Measurements from ENCODE around the gene PIEZO1. TPM values are rescaled to one million over a fixed set of nuclear protein-coding genes. Genes with fewer than 3 reads are reported as not detected.

The PIEZO1 gene
- total and polyA plus RNA-seq, 9 of the 15 experiments (the other 6 are each of a cell fraction or from before 2014, with no cell fraction given): 3.6 to 432 (median 131) TPM

DNA sequence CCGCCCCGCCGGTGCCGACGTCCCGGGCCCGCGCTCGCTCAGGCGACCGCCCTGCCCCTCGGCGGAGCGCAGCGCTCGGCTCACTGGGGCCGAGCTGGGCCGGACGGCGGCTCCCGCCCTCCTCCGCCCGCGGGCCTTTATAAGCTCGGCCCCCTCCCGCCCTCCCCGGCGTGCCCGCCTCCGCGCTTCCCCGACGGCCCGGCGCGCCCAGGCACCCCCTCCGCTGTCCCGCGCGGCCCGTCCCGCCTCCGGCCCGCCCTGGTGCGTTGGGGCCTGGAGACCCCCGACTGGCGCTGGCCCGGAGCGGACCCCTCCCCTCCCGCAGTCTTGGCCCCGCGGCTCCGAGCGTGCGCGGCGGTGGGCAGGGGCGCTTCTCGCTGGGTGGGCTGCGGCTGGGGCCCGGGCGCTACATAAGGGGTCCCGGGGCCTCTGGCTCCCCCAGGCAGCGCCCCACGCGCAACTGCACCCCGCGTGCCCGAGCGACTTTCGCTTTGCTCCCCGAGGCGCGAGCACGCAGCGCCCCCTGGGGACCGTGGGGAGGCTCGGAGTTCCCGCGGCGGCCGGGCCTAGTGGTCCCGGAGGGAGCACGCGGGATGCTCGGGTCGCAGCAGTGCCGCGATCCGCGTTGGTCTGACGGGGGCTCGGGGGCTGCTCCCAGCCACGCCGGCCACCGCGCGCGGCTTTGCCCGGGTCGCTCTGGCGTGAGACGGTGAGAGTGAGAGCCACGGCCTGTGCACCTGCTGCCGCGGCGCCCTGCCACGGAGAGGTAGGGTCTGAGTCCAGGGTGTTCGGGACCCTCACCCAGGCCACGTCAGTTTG lies at the start of gene PIEZO1 (continued):
- TF ChIP-seq, protein P1, sequence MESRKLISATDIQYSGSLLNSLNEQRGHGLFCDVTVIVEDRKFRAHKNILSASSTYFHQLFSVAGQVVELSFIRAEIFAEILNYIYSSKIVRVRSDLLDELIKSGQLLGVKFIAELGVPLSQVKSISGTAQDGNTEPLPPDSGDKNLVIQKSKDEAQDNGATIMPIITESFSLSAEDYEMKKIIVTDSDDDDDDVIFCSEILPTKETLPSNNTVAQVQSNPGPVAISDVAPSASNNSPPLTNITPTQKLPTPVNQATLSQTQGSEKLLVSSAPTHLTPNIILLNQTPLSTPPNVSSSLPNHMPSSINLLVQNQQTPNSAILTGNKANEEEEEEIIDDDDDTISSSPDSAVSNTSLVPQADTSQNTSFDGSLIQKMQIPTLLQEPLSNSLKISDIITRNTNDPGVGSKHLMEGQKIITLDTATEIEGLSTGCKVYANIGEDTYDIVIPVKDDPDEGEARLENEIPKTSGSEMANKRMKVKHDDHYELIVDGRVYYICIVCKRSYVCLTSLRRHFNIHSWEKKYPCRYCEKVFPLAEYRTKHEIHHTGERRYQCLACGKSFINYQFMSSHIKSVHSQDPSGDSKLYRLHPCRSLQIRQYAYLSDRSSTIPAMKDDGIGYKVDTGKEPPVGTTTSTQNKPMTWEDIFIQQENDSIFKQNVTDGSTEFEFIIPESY (CRISPR knock-in tag; IDR thresholded peaks at IDR 0.05): peak; percentile 97
- TF ChIP-seq TCFL5 (CRISPR knock-in tag; conservative IDR thresholded peaks at IDR 0.05) (no peak), SNRNP70 (optimal IDR thresholded peaks at IDR 0.05; ENCODE audit: low read depth, low read length) (no peak), CBFB (CRISPR knock-in tag; IDR thresholded peaks at IDR 0.05) (peak; percentile 87; the same call in 1 of the 2 replicates), ESRRB (CRISPR knock-in tag; IDR thresholded peaks at IDR 0.05; ENCODE audit: borderline replicate concordance) (no peak), EWSR1 (IDR thresholded peaks at IDR 0.05; ENCODE audit: borderline replicate concordance, low read depth, partially characterized antibody) (no peak), ZNF184 (CRISPR knock-in tag; IDR thresholded peaks at IDR 0.05) (no peak), CREBBP (IDR thresholded peaks at IDR 0.05; ENCODE audit: low read depth, low read length) (no peak), ESRRA (IDR thresholded peaks at IDR 0.05; ENCODE audit: borderline replicate concordance, low read depth) (peak; percentile 68), ZNF146 (CRISPR knock-in tag; IDR thresholded peaks at IDR 0.05; ENCODE audit: unreplicated experiment) (no peak), HIVEP1 (CRISPR knock-in tag; IDR thresholded peaks at IDR 0.05) (no peak), NR2F6 (CRISPR knock-in tag; IDR thresholded peaks at IDR 0.05) (no peak), HDAC2 (IDR thresholded peaks at IDR 0.05) (peak; percentile 62; the same call in 1 of the 2 replicates), EGR1 (conservative IDR thresholded peaks at IDR 0.05) (no peak; the same call in 1 of the 2 replicates)
- TF ChIP-seq, protein P2, sequence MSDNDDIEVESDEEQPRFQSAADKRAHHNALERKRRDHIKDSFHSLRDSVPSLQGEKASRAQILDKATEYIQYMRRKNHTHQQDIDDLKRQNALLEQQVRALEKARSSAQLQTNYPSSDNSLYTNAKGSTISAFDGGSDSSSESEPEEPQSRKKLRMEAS (CRISPR knock-in tag; IDR thresholded peaks at IDR 0.05): peak; percentile 98
- TF ChIP-seq, protein P3, sequence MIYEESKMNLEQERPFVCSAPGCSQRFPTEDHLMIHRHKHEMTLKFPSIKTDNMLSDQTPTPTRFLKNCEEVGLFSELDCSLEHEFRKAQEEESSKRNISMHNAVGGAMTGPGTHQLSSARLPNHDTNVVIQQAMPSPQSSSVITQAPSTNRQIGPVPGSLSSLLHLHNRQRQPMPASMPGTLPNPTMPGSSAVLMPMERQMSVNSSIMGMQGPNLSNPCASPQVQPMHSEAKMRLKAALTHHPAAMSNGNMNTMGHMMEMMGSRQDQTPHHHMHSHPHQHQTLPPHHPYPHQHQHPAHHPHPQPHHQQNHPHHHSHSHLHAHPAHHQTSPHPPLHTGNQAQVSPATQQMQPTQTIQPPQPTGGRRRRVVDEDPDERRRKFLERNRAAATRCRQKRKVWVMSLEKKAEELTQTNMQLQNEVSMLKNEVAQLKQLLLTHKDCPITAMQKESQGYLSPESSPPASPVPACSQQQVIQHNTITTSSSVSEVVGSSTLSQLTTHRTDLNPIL (CRISPR knock-in tag; IDR thresholded peaks at IDR 0.05): no peak
- TF ChIP-seq, protein P4, sequence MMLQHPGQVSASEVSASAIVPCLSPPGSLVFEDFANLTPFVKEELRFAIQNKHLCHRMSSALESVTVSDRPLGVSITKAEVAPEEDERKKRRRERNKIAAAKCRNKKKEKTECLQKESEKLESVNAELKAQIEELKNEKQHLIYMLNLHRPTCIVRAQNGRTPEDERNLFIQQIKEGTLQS (IDR thresholded peaks at IDR 0.05): no peak
- TF ChIP-seq, protein P4 (CRISPR knock-in tag; conservative IDR thresholded peaks at IDR 0.05): no peak; the same call in none of the 2 replicates
- TF ChIP-seq, protein P5, sequence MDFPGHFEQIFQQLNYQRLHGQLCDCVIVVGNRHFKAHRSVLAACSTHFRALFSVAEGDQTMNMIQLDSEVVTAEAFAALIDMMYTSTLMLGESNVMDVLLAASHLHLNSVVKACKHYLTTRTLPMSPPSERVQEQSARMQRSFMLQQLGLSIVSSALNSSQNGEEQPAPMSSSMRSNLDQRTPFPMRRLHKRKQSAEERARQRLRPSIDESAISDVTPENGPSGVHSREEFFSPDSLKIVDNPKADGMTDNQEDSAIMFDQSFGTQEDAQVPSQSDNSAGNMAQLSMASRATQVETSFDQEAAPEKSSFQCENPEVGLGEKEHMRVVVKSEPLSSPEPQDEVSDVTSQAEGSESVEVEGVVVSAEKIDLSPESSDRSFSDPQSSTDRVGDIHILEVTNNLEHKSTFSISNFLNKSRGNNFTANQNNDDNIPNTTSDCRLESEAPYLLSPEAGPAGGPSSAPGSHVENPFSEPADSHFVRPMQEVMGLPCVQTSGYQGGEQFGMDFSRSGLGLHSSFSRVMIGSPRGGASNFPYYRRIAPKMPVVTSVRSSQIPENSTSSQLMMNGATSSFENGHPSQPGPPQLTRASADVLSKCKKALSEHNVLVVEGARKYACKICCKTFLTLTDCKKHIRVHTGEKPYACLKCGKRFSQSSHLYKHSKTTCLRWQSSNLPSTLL (IDR thresholded peaks at IDR 0.05): no peak
- TF ChIP-seq, protein P6, sequence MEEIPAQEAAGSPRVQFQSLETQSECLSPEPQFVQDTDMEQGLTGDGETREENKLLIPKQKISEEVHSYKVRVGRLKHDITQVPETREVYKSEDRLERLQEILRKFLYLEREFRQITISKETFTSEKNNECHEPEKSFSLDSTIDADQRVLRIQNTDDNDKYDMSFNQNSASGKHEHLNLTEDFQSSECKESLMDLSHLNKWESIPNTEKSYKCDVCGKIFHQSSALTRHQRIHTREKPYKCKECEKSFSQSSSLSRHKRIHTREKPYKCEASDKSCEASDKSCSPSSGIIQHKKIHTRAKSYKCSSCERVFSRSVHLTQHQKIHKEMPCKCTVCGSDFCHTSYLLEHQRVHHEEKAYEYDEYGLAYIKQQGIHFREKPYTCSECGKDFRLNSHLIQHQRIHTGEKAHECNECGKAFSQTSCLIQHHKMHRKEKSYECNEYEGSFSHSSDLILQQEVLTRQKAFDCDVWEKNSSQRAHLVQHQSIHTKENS (CRISPR knock-in tag; IDR thresholded peaks at IDR 0.05): no peak
